Choroid plexus epithelial cell (primary cell): ENCODE data around the gene EFCAB9.
A peak's percentile ranks its signal among the peaks of the same experiment; 100 is the strongest.
"Not testable (repeated sequence)": the region's sequence is repeated elsewhere in the genome, so short reads cannot be mapped to it uniquely, and the experiment has no call there.

Source experiments
- DNase-seq: peaks from one replicate; pipeline ENCODE4 v3.0.0-alpha.2; 2010; ENCODE audit warnings: low read depth
- H3K4me3 ChIP-seq: 2 replicates; pipeline ENCODE4 v1.5.1; 2011; ENCODE audit warnings: low read depth, mild to moderate bottlenecking, control low read depth, low read length, moderate library complexity
- TF ChIP-seq, protein P1 (sequence below): conservative IDR thresholded peaks from 2 replicates; pipeline ENCODE4 v1.5.1; 2011; ENCODE audit warnings: low read depth, mild to moderate bottlenecking, control low read depth, inconsistent platforms, low read length, moderate library complexity

Gene EFCAB9

DNA sequence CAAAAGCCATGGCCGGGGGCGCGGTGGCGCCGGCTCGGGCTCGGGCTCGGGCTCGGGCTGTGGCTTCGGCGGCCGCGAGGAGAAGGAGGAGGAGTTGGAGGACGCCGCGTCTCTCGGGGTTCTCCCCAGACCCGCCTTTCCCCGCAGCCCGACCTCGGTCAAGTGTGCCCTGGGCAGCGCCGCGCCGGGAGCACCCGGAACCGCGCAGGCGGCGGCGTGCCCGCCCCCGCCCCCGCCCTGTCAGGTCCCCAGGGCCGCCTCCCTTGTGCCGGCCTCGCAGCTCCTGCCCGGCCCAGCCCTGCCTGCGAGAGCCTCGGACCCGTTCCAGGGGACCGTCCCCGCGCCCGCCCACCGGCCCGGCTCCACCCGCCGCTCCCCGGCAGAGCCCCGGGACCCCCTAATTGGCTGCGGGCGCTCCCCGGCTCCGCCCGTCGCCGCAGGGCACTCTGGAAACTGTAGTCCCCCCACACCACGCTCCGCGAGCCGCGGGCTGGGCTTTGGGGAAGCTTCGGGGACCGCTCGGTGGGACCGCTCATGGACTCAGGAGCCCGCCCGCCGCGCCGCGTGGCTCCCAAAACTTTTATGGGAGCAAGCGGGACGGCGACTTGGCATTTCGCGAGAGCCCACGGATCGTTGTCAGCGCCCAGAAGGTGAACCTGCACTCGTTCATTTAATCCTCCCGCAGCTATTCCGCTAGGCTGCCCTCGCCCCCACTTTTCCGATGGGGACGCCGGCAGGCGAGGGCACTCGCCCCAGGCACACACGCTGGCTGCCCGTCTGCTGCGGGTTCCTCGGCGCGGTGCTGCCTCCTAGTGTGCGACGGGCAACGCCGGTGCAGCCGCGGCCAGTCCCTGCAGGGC is 5.7 kb upstream of the EFCAB9 start, which contains the start of gene STK10:
Gene STK10 (minus strand): TSS at position 192 of the 860 bp plus-strand sequence. CDS start 182 bp downstream, at position 10.
- DNase-seq = peak; percentile 89
- H3K4me3 ChIP-seq = peak within 1 kb of the TSS; percentile 95
- TF ChIP-seq, protein P1, sequence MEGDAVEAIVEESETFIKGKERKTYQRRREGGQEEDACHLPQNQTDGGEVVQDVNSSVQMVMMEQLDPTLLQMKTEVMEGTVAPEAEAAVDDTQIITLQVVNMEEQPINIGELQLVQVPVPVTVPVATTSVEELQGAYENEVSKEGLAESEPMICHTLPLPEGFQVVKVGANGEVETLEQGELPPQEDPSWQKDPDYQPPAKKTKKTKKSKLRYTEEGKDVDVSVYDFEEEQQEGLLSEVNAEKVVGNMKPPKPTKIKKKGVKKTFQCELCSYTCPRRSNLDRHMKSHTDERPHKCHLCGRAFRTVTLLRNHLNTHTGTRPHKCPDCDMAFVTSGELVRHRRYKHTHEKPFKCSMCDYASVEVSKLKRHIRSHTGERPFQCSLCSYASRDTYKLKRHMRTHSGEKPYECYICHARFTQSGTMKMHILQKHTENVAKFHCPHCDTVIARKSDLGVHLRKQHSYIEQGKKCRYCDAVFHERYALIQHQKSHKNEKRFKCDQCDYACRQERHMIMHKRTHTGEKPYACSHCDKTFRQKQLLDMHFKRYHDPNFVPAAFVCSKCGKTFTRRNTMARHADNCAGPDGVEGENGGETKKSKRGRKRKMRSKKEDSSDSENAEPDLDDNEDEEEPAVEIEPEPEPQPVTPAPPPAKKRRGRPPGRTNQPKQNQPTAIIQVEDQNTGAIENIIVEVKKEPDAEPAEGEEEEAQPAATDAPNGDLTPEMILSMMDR = peak; percentile 75

DNA sequence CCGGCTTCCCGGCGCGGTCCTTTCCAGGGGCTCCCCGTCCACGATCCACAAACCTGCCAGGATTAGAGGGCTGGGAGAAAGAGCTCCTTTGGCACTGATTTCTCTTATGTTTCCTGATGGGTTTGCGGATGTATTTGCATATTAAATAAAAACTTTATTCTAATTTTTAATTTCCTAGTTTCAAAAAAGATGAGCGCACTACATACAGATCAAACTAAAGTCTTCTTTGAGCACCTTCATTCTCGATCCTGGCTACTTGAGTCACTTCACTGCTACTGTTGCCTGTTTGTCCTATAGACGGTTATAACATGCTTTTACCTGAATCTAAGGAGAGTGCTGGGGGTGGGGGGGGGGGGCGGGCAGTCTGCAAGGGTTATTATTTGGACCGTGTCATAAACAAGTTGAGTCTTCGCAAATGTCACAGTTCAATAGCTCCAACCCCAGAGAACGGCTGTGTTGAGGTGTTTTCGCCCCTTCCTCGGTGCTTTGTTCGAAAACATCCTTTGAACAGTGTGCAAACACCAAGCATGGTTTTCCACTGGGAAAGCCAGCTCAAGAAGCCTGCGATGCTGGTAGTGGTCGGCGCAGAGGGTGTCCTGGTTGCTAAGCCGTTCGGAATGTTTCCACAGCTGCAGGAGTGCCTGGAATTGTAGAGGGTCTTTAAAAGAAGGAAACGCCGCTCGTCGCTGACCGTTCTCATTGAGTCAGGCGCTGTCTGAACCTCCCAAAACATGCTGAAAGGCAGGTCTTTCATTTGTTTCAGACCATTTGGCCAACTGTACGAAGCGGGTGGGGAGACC is 4.9 kb upstream of the EFCAB9 start:
- DNase-seq = peak; percentile 73
- TF ChIP-seq, protein P1 = no peak
- H3K4me3 ChIP-seq = peak overlapping the region; percentile 95

DNA sequence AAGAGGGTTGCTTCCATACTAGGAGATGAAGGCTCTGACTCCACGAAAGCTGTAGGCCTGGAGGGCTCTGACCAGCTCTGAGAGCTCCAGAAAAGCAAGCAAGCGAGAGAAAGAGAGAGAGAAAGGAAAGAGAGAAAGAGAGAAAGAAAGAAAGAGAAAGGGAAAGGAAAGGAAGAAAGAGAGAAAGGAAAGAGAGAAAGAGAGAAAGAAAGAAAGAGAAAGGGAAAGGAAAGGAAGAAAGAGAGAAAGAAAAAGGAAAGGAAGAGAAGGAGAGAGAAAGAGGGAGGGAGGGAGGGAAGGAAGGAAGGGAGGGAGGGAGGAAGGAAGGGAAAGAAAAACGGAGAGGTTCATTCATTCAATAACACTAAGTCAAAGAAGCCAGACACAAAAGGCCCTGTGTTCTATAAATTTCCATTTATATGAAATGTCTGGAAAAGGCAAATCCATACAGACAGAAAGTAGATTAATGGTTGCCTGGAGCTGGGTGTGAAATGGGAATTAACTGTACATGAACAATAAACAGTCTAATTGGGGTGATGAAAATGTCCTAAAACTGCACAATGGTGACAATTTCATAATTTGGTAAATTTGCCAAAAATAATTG is 4.2 kb upstream of the EFCAB9 start:
- TF ChIP-seq, protein P1 = no peak
- no peak for DNase-seq
- H3K4me3 ChIP-seq = peak overlapping the region; percentile 34

DNA sequence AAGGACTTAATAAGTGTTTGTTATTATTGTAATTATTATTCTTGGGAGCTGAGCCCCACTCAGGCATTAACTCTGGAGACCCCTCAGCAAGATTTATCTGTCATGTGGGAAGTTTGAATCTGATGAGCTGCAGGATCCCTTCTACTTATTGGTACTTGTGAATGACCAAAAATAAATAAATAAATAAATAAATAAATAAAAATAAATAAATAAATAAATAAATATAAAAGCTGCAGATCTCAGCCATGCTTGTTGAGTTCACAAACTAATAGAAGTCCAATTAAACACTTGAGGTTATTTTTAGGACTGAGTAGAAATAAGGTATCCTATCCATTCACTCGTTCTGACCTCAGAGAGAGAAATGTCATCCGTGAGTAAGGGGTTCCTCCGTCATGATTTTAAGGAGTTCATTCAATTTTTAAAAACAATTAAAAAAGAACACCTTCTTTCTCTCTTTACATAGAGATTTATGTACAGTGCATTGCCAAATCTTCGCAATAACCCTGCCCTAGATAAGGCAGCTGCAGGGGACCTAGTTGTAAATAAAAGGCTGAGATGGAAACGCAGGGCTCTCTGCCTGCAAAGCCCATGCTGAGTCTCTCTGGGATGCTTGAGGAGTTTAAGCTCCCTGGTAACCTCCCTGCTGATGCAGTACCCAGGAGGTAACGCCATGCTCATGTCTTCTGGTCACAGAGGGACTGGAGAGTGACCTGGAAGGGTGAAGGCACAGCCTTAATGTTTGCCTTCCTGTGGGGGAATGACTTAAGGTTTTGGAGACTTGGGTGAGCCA is 1.2 kb downstream of the EFCAB9 start:
- TF ChIP-seq, protein P1 = no peak
- DNase-seq = peak; percentile 55
- H3K4me3 ChIP-seq = no peak overlapping the region

DNA sequence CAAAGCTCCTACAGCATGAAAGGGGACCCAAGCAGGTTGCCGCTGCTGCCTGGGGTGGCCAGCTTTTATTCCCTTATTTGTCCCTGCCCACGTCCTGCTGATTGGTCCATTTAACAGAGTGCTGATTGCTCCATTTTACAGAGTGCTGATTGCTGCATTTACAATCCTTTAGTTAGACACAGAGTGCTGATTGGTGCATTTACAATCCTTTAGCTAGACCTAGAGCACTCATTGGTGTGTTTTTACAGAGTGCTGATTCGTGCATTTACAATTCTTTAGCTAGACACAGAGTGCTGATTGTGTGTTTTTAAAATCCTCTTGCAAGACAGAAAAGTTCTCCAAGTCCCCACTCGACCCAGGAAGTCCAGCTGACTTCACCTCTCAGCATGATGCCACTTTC is 3.8 kb downstream of the EFCAB9 start:
- not testable (repeated sequence) for DNase-seq, H3K4me3 ChIP-seq

DNA sequence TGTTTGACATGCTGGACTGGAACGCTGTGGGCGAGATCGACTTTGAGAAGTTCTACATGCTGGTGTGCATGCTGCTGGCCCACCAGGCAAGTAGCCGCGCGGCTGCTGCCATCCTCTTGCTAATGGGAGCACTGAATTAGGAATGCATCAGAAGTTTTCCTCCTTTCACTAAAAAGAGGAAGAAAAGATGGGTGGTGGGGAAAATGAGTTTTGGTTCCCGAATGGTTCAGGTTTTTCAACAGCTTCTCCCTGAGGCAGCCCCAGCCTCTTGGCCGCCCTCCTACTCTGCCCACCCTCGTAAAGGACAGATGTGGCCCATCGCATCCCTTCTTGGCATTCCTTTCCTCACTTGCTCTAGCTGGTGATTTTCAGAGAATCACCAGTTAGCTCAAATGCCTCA is 5.5 kb downstream of the EFCAB9 start:
- no peak overlapping the region for H3K4me3 ChIP-seq
- no peak for DNase-seq
- TF ChIP-seq, protein P1 = no peak
